Renal pelvis (tissue), 4 donors: ENCODE measurements around the gene ASF1A. TPM values are rescaled to one million over a fixed set of nuclear protein-coding genes. Genes with fewer than 3 reads are reported as not detected.

ENCODE experiments used
- DNase-seq: peaks from one replicate; pipeline ENCODE4 v3.0.0-alpha.2; 2013
- polyA plus RNA-seq, 3 donors: library from polyadenylated mRNA; unstranded; fragments of 120-200 nt; gene quantifications; one replicate each; pipeline ENCODE4 v1.2.1, GENCODE V29; 2013; ENCODE audit not compliant: insufficient read length in 3 of 3

ASF1A gene
- polyA plus RNA-seq, 3 donors = 33.4 to 36.1 (median 33.6) TPM

DNA sequence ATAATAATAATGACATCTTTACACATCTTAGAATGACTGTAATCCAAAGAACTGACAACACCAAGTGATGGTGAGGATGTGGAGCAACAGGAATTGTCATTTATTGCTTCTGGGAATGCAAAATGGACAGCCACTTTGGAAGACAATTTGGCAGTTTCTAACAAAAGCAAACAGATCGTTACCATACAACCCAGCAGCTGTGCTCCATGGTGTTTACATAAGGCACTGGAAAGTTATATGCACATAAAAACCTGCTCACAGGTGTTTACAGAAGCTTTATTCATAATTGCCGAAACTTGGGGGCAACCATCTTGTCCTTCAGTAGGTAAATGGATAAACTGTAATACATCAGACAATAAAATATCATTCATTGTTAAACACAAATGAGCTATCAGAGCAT is 18.3 kb upstream of the ASF1A start:
- no peak for DNase-seq

DNA sequence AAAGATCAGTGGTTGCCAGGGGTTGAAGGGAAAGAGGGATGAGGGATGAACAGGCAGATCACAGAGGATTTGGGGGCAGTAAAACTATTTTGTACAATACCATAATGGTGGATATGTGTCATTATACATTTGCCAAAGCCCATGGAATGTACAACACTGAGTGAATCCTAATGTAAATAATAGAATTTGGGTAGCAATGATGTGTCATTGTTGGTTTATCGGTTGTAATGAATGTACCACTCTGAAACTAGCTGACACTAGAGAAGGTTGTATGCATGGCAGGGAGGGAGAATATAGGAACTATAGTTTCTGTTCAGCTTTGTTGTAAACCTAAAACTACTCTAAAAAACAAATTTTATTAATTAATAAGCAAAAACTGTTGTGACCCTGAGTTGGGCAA is 17.8 kb upstream of the ASF1A start:
- DNase-seq = no peak

DNA sequence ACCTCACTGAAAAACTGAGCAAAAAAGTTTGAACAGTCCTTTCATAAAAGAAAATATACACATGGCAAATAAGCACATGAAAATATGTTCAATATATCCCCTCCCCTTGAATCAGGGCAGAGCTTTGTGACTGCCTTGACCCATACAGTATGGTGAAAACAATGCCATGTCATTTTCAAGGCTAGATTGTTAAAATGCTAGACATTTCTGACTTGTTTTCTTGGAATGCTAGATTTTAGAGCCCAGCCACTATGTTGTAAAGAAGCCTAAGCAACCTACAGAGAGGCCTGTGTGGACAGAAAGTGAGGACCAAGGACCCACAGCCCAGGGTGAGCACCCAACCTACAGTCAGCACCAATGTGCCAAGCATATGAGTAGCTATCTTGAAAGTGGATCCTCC is 17.1 kb upstream of the ASF1A start:
- DNase-seq = no peak

- no peak for DNase-seq
Observed at GRCh38 chr6:118877806-118878205, 16.1 kb upstream of the ASF1A start.

GRCh38 chr6:118881440-118882313 is 12.3 kb upstream of the ASF1A start:
- DNase-seq = no peak

GRCh38 chr6:118882314-118882905 is 11.5 kb upstream of the ASF1A start:
- DNase-seq = no peak

DNA sequence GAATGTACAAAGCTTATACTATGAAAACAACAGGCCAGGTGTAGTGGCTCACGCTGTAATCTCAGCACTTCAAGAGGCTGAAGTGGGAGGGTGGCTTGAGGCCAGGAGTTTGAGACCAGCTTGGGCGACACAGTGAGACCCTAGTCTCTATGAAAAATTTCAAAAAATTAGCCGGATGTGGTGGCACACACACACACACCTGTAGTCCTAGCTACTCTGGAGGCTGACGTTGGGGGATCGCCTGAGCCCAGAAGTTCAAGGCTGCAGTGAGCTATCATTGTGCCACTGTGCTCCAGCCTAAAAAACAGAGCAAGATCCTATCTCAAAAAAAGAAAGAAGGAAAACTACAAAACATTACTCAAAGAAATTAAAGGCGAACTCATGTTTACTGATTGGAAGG is 7.3 kb upstream of the ASF1A start:
- DNase-seq = no peak

DNA sequence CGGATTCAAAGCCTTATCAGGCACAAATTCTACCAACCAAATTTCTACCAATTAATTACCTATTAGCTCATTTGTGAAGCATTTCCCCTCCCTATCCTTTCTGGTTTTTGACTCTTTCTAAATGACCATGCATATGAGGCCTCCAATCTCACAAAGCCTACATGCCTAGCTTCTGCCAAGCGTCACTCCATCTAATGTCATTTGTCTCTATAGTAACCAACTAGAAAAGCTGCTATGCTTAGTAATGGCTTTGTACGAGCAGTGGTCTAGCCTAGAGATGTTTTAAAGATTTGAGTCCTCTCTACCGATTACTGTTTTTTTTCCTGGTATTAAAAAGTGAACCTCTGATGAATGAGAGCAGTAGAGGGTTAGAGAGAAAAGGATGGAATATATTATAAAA is 4.8 kb upstream of the ASF1A start:
- no peak for DNase-seq

DNA sequence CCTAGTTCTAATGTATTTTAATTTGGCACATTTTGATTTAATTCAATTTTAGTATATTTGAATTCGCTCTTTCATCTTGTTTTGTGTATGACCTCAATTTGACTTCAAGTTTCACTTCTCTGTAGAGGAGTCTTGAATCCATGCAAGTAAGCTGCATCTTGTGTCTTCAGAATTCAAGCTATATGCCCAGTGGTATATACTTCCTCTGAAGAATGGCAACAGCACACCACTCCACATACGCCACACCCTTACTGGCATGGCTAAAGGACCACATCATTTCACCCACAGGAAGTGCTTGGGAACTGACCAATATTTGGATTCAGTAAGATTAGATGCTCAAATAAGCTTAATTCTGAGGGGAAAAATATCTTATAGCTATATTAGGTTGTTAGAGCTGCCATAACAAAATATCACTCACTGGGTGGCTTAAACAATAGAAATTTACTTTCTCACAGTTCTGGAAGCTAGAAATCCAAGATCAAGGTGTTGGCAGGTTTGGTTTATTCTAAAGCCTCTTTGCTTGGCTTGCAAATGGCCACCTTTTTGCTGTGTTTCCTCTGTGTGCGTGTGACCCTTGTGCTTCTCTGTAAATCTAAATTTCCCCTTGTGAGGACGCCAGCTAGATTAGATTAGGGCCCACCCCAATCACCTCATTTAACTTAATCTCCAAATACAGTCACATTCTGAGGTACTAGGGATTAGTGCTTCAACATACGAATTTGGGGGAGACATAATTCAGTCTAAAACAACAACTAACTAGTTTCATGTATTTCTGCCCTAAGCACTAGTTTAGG is 2.8 kb upstream of the ASF1A start:
- DNase-seq = no peak

DNA sequence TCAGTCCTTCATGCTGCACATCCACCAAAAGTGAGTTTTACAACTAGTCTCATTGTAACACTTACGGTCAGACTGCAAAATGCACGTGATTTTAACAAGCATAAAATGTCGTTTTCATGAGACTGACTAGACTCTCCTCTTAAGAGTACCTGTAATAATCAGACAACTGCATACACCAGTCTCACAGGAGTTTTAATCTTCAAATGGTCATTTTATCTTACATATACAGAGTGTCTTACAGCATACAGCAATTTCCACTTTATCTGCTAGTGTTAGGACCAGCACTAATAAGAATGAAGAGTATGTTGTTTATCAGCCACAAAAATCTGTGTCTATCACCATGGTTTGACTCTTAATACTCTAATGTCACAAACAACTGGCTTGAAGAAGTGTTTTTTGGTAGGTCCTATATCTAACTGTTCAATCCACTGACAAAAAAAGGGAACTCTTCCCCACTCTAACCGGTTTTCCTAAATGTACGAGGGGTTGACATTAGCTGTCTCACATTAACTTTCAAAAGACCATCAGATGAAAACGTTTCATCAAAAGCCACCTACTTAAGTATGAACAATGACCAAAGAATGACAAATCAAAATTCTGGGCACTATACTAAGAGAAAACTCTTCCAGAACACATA is 1.5 kb upstream of the ASF1A start:
- DNase-seq = no peak

DNA sequence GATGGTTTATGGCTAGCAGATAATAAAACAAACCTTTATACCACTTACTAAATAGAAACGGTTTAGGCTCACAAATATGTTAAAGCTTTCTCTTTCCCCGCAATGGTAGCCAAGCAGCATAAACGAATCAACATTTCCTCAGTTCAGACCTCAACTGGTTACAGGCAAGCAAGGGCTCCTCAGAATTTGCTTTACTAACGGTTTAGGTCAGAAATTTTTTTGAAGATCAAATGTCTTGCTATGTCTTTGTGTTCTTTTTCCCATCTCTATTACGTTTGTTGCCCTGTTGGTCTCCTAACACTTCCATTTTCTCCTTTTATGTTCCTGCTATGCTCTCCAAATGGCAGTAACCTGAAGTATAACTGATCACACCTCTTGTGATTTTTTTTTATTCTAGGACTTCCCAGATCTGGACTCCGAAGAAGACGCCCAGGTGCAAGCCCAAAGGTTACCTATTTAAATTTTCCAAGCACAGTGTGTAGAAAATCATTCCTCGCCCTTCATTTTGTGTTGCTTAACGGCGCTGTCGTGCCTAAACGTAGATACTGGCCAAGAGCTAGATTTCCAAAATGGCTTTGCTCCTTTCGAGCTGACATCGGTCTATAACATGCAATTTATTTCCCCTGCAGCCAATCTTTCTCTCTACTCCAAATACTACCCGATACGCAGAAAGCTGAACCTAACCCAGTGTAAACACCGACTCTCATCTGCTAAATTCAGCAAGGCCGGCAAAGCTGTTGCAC is 717 bp upstream of the ASF1A start:
- DNase-seq = peak; percentile 79

DNA sequence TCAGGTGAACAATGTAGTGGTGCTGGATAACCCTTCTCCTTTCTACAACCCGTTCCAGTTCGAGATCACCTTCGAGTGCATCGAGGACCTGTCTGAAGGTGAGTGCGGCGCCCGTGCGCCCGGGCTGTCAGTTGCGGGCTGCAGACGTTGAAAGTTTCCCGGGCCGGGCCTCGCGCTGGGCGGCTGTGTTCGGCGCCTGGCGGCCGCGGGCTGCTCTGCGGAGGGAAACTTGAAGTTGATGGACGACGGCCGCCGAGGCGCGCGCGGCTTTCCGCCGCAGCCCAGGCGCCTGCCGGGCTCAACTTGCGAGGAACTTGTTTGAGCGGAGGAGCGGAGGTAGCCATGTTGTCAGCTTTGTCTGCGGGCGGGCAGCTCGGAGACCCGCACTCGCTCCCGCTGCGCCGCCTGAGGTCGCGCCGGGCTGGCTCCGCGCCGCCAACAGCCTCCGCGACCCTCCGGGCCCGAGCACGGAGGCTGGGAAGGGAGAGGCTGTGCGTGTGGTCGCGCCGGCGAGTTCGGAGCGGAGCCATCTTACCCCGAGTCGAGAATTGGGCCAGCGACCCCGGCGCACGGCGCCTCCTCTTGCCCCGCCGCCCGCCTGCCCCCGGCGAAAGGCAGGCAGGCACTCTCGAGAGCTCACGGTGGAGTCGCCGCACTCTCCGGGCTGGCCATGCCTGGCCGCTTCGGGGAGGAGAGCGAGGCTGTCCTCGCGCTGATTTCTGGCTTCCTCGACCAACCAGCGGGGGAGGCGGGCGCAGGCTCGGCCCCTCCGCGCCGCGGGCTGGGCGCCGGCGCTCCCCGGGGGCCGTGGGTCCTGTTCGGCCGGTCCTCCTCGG is 691 bp downstream of the ASF1A start:
- peak; percentile 73 for DNase-seq

DNA sequence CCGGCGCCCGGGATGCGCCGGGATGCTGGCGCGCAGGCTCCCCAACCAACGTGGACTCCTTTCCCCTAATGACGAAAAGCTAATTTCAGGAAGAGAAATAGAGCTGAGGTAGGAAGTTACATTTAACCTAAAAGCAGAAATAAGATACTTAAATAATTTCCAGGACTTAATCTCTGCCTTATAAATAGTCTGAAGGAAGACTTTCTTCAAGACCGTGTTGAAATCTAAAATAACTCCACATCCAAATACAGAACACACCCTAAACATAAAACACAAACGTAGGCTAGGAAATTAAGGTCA is 1.3 kb downstream of the ASF1A start:
- DNase-seq = no peak

DNA sequence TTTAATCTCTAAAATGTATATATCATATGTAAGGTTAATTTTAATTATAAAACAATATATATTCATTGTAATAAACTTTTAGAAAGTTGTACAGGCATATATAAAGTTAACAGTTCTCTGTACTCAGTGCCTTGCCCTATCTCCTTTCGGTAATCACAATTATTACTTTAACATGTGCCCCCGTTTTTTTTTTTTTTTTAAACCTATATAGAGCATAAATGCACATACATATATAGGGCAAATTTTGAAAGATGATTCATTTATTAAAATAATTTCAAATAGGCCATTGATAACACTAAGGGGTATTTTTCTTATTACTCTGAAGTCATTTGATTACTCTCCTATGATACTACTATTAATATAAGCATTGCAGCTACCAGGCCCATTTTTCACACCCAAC is 1.9 kb downstream of the ASF1A start:
- no peak for DNase-seq

DNA sequence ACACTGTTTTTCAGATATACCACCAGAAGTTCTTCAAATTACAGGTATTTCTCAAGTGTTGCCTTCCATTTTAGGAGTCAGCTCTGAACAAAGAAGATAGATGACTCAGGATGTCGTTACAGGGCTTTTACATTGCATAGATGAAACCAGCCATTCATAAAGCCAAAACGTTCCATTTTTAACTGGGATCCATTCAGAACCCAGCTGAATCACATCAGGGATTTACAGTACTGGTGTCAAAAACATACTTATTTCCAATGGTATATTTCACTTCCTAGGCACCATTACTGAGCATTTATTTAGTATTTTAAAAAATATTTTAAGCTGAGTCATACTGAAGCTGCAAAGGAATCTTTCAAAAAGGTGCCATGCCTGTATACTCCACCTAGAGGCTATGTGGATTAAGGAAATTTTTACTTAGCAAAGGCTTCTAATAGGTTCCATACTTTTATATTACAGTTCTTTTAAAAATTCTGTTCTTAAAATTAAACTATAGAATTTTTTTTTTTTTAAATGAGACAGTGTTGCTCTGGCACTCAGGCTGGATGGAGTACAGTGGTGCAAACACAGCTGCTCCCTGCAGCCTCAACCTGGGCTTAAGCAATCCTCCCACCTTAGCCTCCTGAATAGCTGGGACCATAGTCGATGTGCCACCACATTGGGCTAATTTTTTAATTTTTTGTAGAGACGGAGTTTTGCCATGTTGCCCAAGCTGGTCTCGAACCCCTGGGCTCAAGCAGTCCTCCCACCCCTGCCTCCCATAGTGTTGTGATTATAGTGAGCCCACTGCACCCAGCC is 2.6 kb downstream of the ASF1A start:
- DNase-seq = no peak

DNA sequence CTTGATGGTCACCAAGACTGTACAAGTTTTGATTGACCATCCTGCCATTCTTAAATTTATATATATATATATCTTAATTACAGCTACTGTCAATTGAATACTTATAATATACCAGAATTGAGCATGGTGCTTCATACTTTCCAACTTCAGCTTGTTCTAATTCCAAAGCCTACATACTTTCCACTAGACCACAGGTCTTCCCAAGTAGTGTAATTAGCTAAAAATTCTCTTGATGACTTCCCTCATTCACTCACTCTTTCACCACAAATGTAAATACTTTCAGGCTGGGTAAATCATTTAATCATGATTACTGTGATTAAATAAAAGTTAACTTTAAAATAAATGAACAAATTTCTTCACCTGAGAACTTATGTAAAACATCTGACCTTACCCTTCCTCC is 3.4 kb downstream of the ASF1A start:
- DNase-seq = no peak

DNA sequence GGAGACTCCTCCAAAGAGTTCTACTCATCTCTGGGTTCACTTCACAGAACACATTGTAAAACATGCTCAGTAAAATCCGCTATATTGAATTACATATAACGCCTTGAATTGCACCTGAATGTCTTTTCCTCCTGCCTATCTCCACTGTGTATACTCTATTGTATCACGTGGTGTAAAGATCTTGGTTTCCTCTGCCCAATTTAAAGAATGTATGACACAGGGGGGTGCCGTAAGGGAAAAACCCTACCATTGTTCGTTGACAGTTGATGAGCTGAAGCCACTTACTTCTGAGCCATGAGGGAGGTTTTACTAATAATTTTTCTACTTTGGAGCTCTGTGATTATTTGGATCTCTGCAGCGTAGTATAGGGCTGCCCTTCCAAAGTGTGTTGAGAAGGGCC is 6.0 kb downstream of the ASF1A start:
- no peak for DNase-seq

DNA sequence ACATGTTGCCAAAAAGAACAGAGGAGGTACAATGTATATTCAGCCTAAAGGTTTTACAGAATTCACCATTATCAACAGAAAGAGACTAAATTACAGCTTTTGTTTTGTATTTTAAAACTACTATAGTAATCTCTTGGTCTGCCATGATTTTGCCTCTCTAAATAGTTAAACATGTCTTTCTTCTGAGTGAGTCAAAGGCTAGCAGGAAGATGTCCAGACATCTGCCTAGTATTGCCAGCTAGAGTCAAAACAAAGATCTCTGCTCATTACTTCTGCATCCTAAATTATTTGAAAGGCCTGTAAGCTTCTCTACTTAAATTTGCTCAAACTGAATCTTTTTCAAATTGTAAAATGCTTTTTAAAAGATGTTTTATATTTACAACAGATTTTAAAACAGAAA is 8.8 kb downstream of the ASF1A start:
- no peak for DNase-seq

- DNase-seq = no peak
Observed at GRCh38 chr6:118903138-118903537, 9.2 kb downstream of the ASF1A start.

GRCh38 chr6:118903691-118904090 is 9.7 kb downstream of the ASF1A start:
- DNase-seq = no peak
